CD4-positive, alpha-beta T cell treated with Interleukin-17A for 1 hour (primary cell): ENCODE measurements around the gene C14orf39.
"Not testable (repeated sequence)": the region's sequence is repeated elsewhere in the genome, so short reads cannot be mapped to it uniquely, and the experiment has no call there.

Source experiments
- DNase-seq: peaks from one replicate; pipeline ENCODE4 v3.0.0-alpha.2; 2020

Gene C14orf39

DNA sequence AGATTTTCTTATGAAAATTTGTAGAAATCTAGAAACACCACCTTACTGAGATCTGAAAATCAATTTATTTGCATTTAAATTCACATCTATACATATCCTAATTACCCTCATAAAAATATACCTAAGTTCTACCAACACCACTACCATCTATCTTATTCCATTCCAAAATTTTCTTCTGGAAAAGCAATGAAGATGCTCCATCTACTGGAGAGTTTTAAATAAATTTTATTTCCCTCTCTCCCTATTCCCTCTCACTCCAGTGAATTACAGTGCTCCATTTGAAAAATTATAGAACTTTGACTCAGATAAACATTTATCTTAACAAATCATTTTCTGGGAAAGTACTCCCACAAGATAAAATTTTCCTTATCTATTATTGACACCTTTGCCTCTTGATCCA lies 2.3 kb upstream of the C14orf39 start:
- DNase-seq: no peak

DNA sequence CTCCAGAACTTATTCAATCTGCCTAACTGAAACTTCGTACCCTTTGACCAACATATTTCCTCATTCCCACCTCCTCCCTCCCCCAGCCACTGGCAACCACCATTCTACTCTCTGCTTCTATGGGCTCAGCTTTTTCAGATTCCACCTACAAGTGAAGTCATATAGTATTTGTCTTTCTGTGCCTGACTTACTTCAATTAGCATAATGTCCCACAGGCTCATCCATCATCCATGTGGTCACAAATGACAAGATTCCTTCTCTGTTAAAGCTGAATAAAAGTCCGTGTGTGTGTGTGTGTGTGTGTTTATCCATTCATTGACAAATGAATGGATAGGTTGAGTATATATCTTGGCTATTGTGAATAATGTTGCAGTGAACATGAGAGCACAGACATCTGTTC lies 1.3 kb upstream of the C14orf39 start:
- DNase-seq: no peak

DNA sequence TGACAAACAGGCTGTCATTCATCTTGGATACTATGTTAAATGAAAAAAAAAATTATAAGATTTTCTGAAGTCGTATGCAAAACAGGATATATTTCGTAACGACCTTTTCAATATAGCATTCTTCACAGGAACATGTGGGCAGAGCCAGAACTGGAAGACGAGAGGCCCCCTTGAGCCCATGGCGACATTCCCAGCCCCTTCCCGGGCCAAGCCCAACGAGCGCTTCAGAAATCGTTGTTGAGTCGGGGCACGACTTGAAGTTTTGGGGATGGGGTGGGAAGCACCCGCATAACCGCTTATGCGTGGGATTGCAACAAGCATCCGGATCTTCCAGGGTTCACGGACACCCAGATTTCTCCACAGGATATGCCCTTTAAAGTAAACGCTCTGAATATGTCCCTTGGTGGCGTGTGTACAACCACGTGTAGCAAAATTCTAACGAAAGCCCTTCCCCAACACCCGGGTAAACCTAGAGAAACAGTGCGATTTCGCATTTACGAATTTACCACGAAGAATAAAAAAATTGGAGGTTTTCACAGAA lies 736 bp downstream of the C14orf39 start:
- no peak for DNase-seq

DNA sequence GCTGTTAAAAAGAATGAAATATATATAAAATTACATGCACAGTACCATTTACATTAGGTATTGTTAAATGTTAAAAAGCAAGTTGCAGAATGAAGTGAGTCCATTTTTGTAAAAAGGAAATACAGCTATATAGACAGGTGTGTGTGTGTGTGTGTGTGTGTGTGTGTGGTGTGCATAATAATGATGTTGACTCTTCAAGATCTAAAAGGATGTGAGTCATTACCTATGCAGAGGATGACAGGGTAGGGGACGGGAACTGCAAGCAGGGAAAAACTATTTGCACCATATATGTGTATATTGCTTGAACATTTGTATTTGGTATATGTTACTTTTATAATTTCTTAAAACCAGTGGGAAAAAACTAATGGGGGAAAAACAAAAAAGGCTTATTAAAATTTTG lies 3.1 kb downstream of the C14orf39 start:
- DNase-seq: no peak

DNA sequence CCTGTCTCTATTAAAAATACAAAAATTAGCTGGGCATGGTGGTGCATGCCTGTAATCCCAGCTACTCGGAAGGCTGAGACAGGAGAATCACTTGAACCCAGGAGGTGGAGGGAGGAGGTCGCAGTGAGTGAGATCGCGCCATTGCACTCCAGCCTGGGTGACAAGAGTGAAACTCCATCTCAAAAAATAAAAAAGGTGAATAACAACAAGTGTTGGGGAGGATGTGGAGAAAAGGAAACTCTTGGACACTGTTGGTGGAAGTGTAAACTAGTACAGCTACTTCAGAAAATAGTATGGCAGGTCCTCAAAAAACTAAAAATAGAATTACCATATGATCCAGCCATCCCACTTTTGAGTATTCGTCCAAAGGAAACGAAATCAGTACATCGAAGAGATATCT lies 5.6 kb downstream of the C14orf39 start:
- DNase-seq: not testable (repeated sequence)

DNA sequence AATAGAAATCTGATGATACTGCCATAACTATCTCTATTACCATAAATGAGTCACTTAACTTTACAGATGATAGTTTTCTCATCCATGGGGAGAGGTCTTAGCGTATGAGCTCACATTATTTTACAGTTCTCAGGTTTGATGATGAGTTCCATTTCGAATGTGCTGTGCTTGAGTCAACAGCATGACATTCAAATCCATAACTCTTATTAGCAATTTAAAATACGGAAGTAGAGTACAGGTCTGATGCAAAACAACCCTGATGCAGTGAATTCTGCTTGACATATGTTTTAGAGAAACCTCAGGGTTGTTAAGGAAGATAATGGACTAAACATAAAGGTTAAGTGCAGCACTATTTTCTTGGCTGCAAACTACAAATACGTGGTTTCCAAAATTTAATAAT lies 30.0 kb downstream of the C14orf39 start:
- no peak for DNase-seq

DNA sequence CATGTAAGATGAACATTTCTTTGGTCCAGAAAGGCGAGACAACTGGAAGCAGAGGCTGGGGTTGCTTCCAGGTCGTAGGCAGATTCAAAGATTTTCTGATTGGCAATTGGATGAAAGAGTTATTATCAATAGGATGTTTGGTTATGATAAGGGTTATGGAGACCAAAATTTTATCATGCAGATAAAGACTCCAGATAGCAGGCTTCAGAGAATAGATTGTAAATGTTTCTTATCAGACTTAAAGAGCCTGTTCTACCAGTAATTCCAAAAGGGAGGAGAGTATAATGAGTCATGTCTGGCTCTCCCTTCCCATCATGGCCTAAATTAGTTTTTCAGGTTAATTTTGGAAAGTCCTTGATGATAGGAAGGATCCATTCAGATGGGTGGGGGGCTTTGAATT lies 55.6 kb downstream of the C14orf39 start:
- no peak for DNase-seq

DNA sequence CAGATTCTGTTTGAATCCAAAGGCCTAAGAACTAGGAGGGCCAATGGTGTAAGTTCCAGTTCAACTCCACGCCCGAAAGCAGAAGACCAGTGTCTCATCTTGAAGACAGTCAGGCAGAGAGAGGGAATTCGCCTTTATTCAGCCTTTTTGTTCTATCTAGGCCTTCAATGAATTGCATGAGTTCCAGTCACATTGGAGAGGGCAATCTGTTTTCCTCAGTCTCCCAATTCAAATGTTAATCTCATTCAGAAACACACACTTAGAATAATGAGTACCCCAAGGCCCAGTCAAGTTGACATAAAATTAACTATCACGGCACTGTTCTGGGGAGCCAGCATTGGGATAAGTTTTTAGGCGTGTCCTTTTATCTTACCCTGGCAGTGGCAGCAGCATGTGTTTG lies 65.8 kb downstream of the C14orf39 start:
- DNase-seq: no peak

DNA sequence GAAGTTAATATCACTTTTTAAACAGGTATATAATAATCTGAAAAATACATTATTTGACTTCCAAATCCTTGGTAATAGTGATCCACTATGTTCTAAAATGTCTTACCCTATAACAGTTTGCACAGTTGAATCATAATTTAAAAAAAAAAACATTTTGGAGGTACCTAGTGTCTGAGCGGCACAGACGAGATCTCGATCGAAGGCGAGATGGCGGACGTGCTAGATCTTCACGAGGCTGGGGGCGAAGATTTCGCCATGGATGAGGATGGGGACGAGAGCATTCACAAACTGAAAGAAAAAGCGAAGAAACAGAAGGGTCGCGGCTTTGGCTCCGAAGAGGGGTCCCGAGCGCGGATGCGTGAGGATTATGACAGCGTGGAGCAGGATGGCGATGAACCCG lies 88.3 kb downstream of the C14orf39 start:
- not testable (repeated sequence) for DNase-seq

DNA sequence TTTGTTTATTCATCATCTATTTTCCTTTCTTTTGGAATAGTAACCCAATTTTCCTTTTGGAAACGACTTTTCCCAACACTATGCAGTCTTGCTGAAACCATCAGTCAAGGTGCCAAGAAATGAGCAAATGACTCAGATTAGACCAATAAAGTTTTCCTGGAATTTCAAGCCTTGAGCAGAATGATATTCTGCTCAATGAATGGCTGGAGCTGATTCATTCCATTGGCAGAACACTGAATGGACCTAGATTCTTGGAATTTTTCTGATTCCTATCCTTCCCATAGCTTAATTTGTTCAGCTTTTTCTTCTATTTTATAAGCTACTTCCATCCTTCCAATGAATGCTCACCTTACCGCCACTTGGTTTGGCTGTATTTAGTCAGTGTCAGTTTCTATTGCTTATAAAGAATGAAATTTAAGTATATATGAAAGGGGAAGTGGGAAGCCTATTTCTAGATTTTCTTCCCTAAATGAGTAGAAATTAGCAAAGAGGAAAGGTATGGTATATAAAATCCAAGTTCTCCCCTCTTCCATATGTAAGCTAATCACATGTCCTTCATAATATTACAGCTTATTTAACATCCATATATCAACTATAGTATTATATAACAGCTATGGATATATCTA lies 89.0 kb downstream of the C14orf39 start:
- no peak for DNase-seq
